Keratinocyte (primary cell): ENCODE data around the gene MIB2. TPM values are rescaled to one million over a fixed set of nuclear protein-coding genes. Genes with fewer than 3 reads are reported as not detected.

Experiments used
- DNase-seq: peaks from one replicate; pipeline ENCODE4 v3.0.0-alpha.2; 2011; ENCODE audit warnings: low read depth, missing footprints, low spot score
- FAIRE-seq: peaks from 2 replicates; lab custom pipeline; 2011; peaks lifted over from hg19 to GRCh38; lab: Jason Lieb, UNC
- H2AFZ ChIP-seq: 2 replicates; pipeline ENCODE4 v1.6.0; 2012; ENCODE audit warnings: low read length, control low read depth, inconsistent platforms; ENCODE audit not compliant: control insufficient read depth
- H3K27ac ChIP-seq: 2 replicates; pipeline ENCODE4 v1.5.1; 2011; ENCODE audit warnings: low read length; ENCODE audit not compliant: control insufficient read depth, insufficient read depth
- H3K27me3 ChIP-seq: 3 replicates; pipeline ENCODE4 v1.6.0; 2011; ENCODE audit warnings: low read length; ENCODE audit not compliant: control insufficient read depth, insufficient read depth; ENCODE audit errors: extremely low read depth
- H3K36me3 ChIP-seq, 2 experiments: 2 replicates in 1 of 2; 3 replicates in 1 of 2; pipeline ENCODE4 v1.5.1; 2011; ENCODE audit warnings: low read length in 2 of 2, mild to moderate bottlenecking in 1 of 2; ENCODE audit not compliant: control insufficient read depth in 2 of 2, insufficient read depth in 2 of 2; ENCODE audit errors: extremely low read depth in 1 of 2
- H3K4me1 ChIP-seq: 3 replicates; pipeline ENCODE4 v1.5.1; 2011; ENCODE audit warnings: low read length; ENCODE audit not compliant: control insufficient read depth, insufficient read depth; ENCODE audit errors: extremely low read depth
- H3K4me2 ChIP-seq: 3 replicates; pipeline ENCODE4 v1.6.0; 2011; ENCODE audit warnings: low read depth, low read length; ENCODE audit not compliant: control insufficient read depth, insufficient read depth; ENCODE audit errors: extremely low read depth
- H3K4me3 ChIP-seq, 3 experiments: fragments of 200-600 bp in 1 of 3; sonication (generic) in 1 of 3; 2 replicates in 2 of 3; 3 replicates in 1 of 3; pipeline ENCODE4 v1.5.1; 2011 to 2016; ENCODE audit warnings: low read length in 3 of 3, mild to moderate bottlenecking in 3 of 3, control low read depth in 2 of 3, inconsistent platforms in 1 of 3, low read depth in 1 of 3, mixed read lengths in 1 of 3, mixed run types in 1 of 3, moderate library complexity in 1 of 3; ENCODE audit not compliant: control insufficient read depth in 2 of 3, insufficient read depth in 2 of 3; ENCODE audit errors: extremely low read depth in 1 of 3
- H3K79me2 ChIP-seq: 2 replicates; pipeline ENCODE4 v1.6.0; 2012; ENCODE audit warnings: low read length; ENCODE audit not compliant: control insufficient read depth, insufficient read depth
- H3K9ac ChIP-seq: 3 replicates; pipeline ENCODE4 v1.6.0; 2011; ENCODE audit warnings: low read length; ENCODE audit not compliant: control insufficient read depth, insufficient read depth; ENCODE audit errors: extremely low read depth
- H3K9me1 ChIP-seq: 3 replicates; pipeline ENCODE4 v1.6.0; 2011; ENCODE audit warnings: low read length; ENCODE audit not compliant: control insufficient read depth, insufficient read depth; ENCODE audit errors: extremely low read depth
- H3K9me3 ChIP-seq: 2 replicates; pipeline ENCODE4 v1.5.1; 2012; ENCODE audit warnings: low read depth, low read length; ENCODE audit not compliant: control insufficient read depth
- H4K20me1 ChIP-seq: 3 replicates; pipeline ENCODE4 v1.6.0; 2011; ENCODE audit warnings: low read length; ENCODE audit not compliant: control insufficient read depth, insufficient read depth; ENCODE audit errors: extremely low read depth
- EZH2 ChIP-seq: IDR thresholded peaks from one replicate; pipeline ENCODE4 v1.6.1; 2012; ENCODE audit warnings: inconsistent platforms, mild to moderate bottlenecking, low read length, moderate library complexity
- dilution Hi-C: fragments of 300-500 bp; cut with MboI; formaldehyde crosslinking; loops from one replicate; pipeline ENCODE4 v1.7.0; 2020; ENCODE audit warnings: low sequenced_read_pairs; ENCODE audit not compliant: extremely low pct_ligation_motif_present
- polyA plus RNA-seq, 5 experiments: library from polyadenylated mRNA; depleted of rRNA in 3 of 5; stranded (reverse) in 3 of 5; stranded (forward) in 1 of 5; unstranded in 1 of 5; fragments of >200 nt; gene quantifications; 1 replicate in 1 of 5; 2 replicates in 3 of 5; 3 replicates in 1 of 5; pipeline versions ENCODE4 v1.2.1 to v1.2.3, GENCODE V29; 2011 to 2012; ENCODE audit warnings: missing spikeins in 2 of 5, low read depth in 1 of 5, low replicate concordance in 1 of 5
- TF ChIP-seq, protein P1 (sequence below), 3 experiments: IDR thresholded peaks in 1 of 3; conservative IDR thresholded peaks in 1 of 3; optimal IDR thresholded peaks in 1 of 3; 2 replicates in 2 of 3; 3 replicates in 1 of 3; pipeline versions ENCODE3 to v1.5.1; 2011; ENCODE audit warnings: low read length in 3 of 3, mild to moderate bottlenecking in 3 of 3, moderate library complexity in 2 of 3, control low read depth in 1 of 3, inconsistent platforms in 1 of 3; ENCODE audit not compliant: insufficient read depth in 2 of 3; ENCODE audit errors: extremely low read depth in 1 of 3

The MIB2 gene
- polyA plus RNA-seq, 1 donor (not counting 4 experiments of a cell fraction or from before 2014, with no cell fraction given) = 13.9 TPM

DNA sequence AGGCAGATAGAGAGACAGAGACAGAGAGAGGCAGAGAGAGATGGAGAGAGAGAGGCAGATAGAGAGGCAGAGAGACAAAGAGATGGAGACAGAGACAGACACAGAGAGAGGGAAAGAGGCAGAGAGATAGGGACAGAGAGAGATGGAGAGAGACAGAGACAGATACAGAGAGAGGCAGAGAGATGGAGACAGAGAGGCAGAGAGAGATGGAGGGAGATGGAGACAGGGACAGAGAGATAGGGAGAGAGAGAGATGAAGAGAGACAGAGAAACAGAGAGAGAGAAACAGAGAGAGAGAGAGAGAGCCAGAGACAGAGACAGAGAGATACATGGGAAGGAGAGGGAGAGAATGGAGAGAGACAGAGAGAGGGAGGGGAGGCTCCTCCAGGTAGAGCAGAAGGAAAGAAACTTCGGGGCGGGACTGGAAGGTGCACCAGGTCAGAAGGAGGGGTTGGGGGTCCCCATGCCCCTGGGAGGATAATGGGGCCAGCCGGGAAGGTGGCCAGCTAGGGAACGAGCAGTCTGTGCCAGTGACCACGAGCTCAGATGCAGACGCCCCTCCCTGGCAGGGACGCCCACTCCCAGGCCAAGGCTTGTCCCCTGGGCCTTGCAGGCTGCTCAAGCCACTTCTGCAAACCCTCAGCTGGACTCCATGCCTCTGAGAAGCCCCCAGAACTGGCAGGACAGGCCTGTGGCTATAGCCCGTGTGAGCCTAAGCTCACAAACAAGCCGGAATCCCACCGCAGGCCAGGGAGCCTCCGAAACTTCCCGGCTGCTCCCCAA lies 18.6 kb upstream of the MIB2 start:
- Histone ChIP-seq H3K9me1 (no peaks in the 10 kb centered on the region), H3K4me2 (no peak overlapping the region), H2AFZ (no peak overlapping the region), H3K27me3 (peaks cover 21% of the 10 kb centered on the region), H3K4me3 (no peak overlapping the region), H3K79me2 (no peaks in the 10 kb centered on the region), H4K20me1 (no peaks in the 10 kb centered on the region), H3K4me1 (peaks cover 7% of the 10 kb centered on the region), H3K36me3 (no peaks in the 10 kb centered on the region), H3K27ac (no peak overlapping the region), H3K9me3 (no peaks in the 10 kb centered on the region), H3K9ac (no peak overlapping the region)
- DNase-seq (no peak), FAIRE-seq (no peak)
- TF ChIP-seq, protein P1, sequence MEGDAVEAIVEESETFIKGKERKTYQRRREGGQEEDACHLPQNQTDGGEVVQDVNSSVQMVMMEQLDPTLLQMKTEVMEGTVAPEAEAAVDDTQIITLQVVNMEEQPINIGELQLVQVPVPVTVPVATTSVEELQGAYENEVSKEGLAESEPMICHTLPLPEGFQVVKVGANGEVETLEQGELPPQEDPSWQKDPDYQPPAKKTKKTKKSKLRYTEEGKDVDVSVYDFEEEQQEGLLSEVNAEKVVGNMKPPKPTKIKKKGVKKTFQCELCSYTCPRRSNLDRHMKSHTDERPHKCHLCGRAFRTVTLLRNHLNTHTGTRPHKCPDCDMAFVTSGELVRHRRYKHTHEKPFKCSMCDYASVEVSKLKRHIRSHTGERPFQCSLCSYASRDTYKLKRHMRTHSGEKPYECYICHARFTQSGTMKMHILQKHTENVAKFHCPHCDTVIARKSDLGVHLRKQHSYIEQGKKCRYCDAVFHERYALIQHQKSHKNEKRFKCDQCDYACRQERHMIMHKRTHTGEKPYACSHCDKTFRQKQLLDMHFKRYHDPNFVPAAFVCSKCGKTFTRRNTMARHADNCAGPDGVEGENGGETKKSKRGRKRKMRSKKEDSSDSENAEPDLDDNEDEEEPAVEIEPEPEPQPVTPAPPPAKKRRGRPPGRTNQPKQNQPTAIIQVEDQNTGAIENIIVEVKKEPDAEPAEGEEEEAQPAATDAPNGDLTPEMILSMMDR (optimal IDR thresholded peaks at IDR 0.05 in 1 of 3, IDR thresholded peaks at IDR 0.05 in 1 of 3, conservative IDR thresholded peaks at IDR 0.05 in 1 of 3; ENCODE audit: extremely low read depth in 1 of 3, insufficient read depth in 2 of 3, low read length in 3 of 3) = no peak
- no peak for TF ChIP-seq EZH2
- dilution Hi-C loops = no loop called here

DNA sequence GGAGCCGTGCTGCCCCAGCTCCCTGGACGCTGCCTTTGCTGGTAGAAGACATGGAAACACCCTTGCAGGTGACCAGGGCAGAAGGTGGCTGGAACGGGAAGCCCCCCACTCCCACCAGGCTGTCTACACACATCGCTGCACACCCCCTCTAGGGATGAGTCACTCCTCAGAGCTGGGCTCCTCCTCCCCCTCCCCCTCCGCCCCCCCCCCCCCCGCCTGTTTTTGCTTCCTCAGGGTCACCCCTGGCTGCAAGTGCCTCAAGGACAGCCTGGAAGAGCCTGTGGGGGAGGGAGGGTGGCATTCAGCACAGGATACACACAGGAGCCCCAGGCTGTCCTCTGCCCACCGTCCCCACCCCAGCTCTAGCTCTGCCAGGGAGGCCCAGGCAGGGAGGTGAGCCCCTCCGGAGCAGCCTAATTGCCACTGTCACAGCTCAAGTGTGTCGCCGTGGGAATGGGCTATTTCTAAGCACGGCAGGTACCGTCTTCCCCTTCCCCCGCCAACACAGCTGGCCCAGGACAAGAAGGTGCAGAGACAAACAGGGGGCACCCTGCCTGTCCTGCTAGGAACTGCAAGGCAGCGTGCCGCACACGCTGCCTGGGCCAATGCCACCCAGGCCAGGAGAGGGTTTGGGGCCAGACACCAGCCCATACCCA lies 17.9 kb upstream of the MIB2 start:
- TF ChIP-seq, protein P1 (optimal IDR thresholded peaks at IDR 0.05 in 1 of 3, IDR thresholded peaks at IDR 0.05 in 1 of 3, conservative IDR thresholded peaks at IDR 0.05 in 1 of 3; ENCODE audit: extremely low read depth in 1 of 3, insufficient read depth in 2 of 3, low read length in 3 of 3) = peak; percentile 35 to 52 (median 44)
- TF ChIP-seq EZH2 = no peak
- no peak overlapping the region for H3K4me2 ChIP-seq
- H3K27me3 ChIP-seq = peaks cover 21% of the 10 kb centered on the region
- no peak overlapping the region for H3K27ac ChIP-seq
- H3K36me3 ChIP-seq = no peaks in the 10 kb centered on the region
- no peak for DNase-seq
- dilution Hi-C loops = no loop called here
- H3K9me3 ChIP-seq = no peaks in the 10 kb centered on the region
- no peaks in the 10 kb centered on the region for H3K9me1 ChIP-seq
- H3K4me1 ChIP-seq = peaks cover 7% of the 10 kb centered on the region
- H3K79me2 ChIP-seq = no peaks in the 10 kb centered on the region
- FAIRE-seq = no peak
- H3K4me3 ChIP-seq = no peak overlapping the region
- H2AFZ ChIP-seq = no peak overlapping the region
- no peak overlapping the region for H3K9ac ChIP-seq
- no peaks in the 10 kb centered on the region for H4K20me1 ChIP-seq
